T-cell (primary cell): ENCODE results near the gene RGS3. TPM values are rescaled to one million over a fixed set of nuclear protein-coding genes. Genes with fewer than 3 reads are reported as not detected.
A peak's percentile ranks its signal among the peaks of the same experiment; 100 is the strongest.

Experiments used
- ATAC-seq, 4 experiments: fragments of 200-7000 bp in 3 of 4; fragments of 150-1000 bp in 1 of 4; cut with Tn5 transposase; replicated peaks in 1 of 4; 1 replicate in 3 of 4; 2 replicates in 1 of 4; pipeline ENCODE4 v1.10.0; 2021; ENCODE audit warnings: moderate library complexity in 3 of 4, mild to moderate bottlenecking in 2 of 4, moderate number of reproducible peaks in 1 of 4
- CTCF ChIA-PET, 2 donors: fragments of 300-600 bp; sonication (Branson Sonifier 250); formaldehyde crosslinking; loops; one replicate each; lab custom pipeline; 2022; ENCODE audit warnings: antibody characterized with exemption in 2 of 2; lab: Charles Lee
- POLR2A ChIA-PET, 2 donors: fragments of 300-600 bp; sonication (Branson Sonifier 250); formaldehyde crosslinking; loops; one replicate each; lab custom pipeline; 2022; ENCODE audit warnings: antibody characterized with exemption in 2 of 2; lab: Charles Lee
- DNase-seq, 35 experiments: peaks; one replicate each; pipeline versions ENCODE4 v3.0.0 to v3.0.0-alpha.2; 2013 to 2023
- H3K27ac ChIP-seq: one replicate; pipeline ENCODE4 v1.5.1; 2013; ENCODE audit warnings: low read length
- H3K27me3 ChIP-seq, 2 experiments: replicated peaks in 1 of 2; 1 replicate in 1 of 2; 2 replicates in 1 of 2; pipeline versions ENCODE4 v1.6.1 to v1.7.0; 2013; ENCODE audit warnings: low read length in 1 of 2, mixed read lengths in 1 of 2; ENCODE audit not compliant: control insufficient read depth in 2 of 2, insufficient read depth in 2 of 2; ENCODE audit errors: extremely low read depth in 1 of 2
- H3K36me3 ChIP-seq, 2 donors: 1 replicate in 1 of 2; 2 replicates in 1 of 2; pipeline versions ENCODE4 v1.6.1 to v1.7.0; 2013; ENCODE audit warnings: low read length in 1 of 2; ENCODE audit not compliant: control insufficient read depth in 2 of 2, insufficient read depth in 1 of 2; ENCODE audit errors: extremely low read depth in 1 of 2
- H3K4me1 ChIP-seq, 2 experiments: 1 replicate in 1 of 2; 2 replicates in 1 of 2; pipeline versions ENCODE4 v1.6.1 to v1.7.0; 2013; ENCODE audit warnings: low read length in 2 of 2, mixed read lengths in 1 of 2; ENCODE audit not compliant: insufficient read depth in 2 of 2, control insufficient read depth in 1 of 2; ENCODE audit errors: extremely low read depth in 1 of 2
- H3K4me3 ChIP-seq, 2 donors: 1 replicate in 1 of 2; 2 replicates in 1 of 2; pipeline versions ENCODE4 v1.5.1 to v1.7.0; 2013; ENCODE audit warnings: mild to moderate bottlenecking in 2 of 2, low read length in 1 of 2, moderate library complexity in 1 of 2; ENCODE audit not compliant: control insufficient read depth in 1 of 2; ENCODE audit errors: extremely low read depth in 1 of 2
- H3K9me3 ChIP-seq: 2 replicates; pipeline ENCODE4 v1.7.0; 2013
- H3K27ac Mint-ChIP-seq, 2 donors: one replicate each; pipeline ENCODE4 v1.8.0; 2020 to 2021; ENCODE audit warnings: mild to moderate bottlenecking in 2 of 2, mixed read lengths in 2 of 2
- H3K27me3 Mint-ChIP-seq, 2 donors: one replicate each; pipeline ENCODE4 v1.8.0; 2021 to 2022; ENCODE audit warnings: mixed read lengths in 2 of 2
- H3K36me3 Mint-ChIP-seq: one replicate; pipeline ENCODE4 v1.8.0; 2021; ENCODE audit warnings: mixed read lengths
- H3K4me1 Mint-ChIP-seq, 3 donors: one replicate each; pipeline ENCODE4 v1.8.0; 2020 to 2022; ENCODE audit warnings: mixed read lengths in 3 of 3, mild to moderate bottlenecking in 1 of 3
- H3K4me3 Mint-ChIP-seq, 3 donors: one replicate each; pipeline ENCODE4 v1.8.0; 2020 to 2022; ENCODE audit warnings: mild to moderate bottlenecking in 3 of 3, mixed read lengths in 3 of 3, moderate library complexity in 3 of 3
- H3K9me3 Mint-ChIP-seq, 3 donors: one replicate each; pipeline ENCODE4 v1.8.0; 2020 to 2022; ENCODE audit warnings: mixed read lengths in 3 of 3
- WGBS: methylation state at CpG from one replicate; pipeline ENCODE4 v1.1.5; 2013; ENCODE audit warnings: missing lambda C conversion rate; ENCODE audit not compliant: insufficient coverage; 5-methylcytosine and 5-hydroxymethylcytosine counted together
- total RNA-seq, 35 experiments: library from RNA in 6 of 35; stranded (reverse) in 6 of 35; fragments of 120-200 nt in 1 of 35; gene quantifications; one replicate each; pipeline versions ENCODE4 v1.2.1 to v1.2.4 and lab custom pipeline; 2013 to 2026

RGS3 gene
- total RNA-seq, 5 donors from 2014 or later (not counting 1 experiment from before 2014, with no cell fraction given): 15.9 to 36.5 (median 24.9) TPM

DNA sequence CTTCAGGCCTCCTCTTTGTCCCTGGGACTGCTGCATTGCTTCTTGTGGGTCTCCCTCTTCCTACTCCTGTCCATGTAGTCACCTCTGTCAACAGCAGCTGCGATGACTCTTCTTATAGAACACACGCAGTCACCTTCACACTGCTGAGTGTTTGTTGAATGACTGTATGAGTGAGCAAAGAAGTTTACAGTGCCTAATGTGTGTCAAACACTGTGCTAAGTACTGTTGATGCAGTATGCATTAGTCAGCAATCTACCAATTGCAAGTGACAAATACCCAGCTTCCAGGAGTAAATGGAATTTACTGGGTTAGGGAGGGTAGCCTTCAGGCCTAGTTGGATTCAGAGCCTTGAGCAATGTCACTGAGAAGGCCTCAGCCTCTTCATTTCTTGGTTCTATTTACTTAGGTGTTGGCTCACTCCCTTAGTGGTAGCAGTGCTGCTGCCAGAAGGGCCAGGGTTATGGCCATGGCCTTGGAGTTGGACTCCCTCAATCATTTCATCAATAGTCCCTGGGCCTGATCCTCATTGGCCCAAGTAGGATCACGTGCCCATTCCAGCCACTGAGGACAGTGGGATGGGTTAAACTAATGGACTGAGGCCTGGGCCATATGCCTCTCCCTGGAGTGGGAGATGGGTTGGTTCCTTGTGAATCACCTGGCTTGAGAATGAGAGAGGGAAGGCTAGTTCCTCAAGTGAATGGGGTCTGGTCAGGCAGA, 93.5 kb downstream of the RGS3 start:
- H3K27ac ChIP-seq: no peak overlapping the region
- peaks cover 0 to 28% of the 10 kb centered on the region in 2 experiments for H3K4me1 ChIP-seq
- no peak for DNase-seq
- Mint-ChIP-seq H3K27ac (peak overlapping the region; percentile 48 to 74), H3K27me3 (no peaks in the 10 kb centered on the region), H3K4me1 (peaks cover 17 to 42% (median 22%) of the 10 kb centered on the region in 3 donors), H3K36me3 (peaks cover 6% of the 10 kb centered on the region), H3K4me3 (no peak overlapping the region), H3K9me3 (no peaks in the 10 kb centered on the region)
- 100% methylated on average over 1 of the region's 3 CpGs for WGBS
- H3K36me3 ChIP-seq: peaks cover 0 to 10% of the 10 kb centered on the region in 2 donors
- no peak overlapping the region for H3K4me3 ChIP-seq
- H3K9me3 ChIP-seq: no peaks in the 10 kb centered on the region
- ChIA-PET CTCF (no interaction called here), POLR2A (no interaction called here)
- ATAC-seq: no peak
- no peaks in the 10 kb centered on the region for H3K27me3 ChIP-seq

DNA sequence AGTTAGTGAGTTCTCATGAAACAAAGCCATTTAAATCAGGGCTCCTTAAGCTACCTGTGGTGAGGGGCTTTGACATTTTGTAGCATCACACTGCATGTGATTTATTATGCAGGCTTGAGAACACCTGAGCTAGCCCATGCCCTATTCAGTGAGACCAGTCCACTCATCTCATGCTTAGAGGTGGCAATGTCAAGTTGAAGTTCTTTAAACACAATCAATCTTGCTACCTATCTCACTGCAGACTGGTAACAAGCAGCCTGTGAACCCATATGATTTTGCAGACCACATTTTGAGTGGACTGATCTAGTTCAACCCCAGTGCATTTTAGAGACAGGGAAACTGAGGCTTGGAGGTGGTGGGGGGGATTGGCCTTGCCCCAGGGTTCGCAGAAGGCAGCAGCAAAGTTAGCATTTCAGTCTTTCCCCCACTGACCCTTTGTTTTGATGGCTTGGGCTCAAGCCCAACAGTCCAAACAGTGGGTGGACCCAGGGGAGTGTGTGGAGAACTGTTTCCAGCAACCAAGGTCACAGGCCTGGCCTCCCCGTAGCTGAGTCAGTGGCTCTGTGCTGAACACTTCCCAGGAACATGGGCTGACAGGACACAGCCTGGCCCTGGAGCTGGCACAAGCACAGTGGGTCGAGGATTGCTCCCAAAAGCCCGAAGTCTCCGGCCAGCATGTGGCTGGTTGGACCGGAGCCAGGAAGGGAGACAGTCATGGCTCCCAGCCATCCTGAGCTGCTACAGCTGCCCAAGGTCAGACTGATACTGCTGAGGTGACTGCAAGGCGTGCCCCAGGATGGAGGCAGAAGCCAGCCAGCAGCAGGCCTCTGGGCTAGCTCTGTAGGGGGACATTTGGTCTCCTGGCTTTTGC, 95.3 kb downstream of the RGS3 start:
- H3K27ac ChIP-seq: no peak overlapping the region
- Mint-ChIP-seq H3K4me1 (peaks cover 19 to 42% (median 22%) of the 10 kb centered on the region in 3 donors), H3K4me3 (no peak overlapping the region), H3K36me3 (peaks cover 7% of the 10 kb centered on the region), H3K27me3 (no peaks in the 10 kb centered on the region), H3K27ac (peak overlapping the region in 1 of 2 donors; percentile 83), H3K9me3 (no peaks in the 10 kb centered on the region)
- no peak overlapping the region for H3K4me3 ChIP-seq
- H3K4me1 ChIP-seq: peaks cover 0 to 36% of the 10 kb centered on the region in 2 experiments
- DNase-seq: no peak
- no peaks in the 10 kb centered on the region for H3K9me3 ChIP-seq
- 94% methylated on average over 6 of the region's 7 CpGs for WGBS
- H3K27me3 ChIP-seq: no peaks in the 10 kb centered on the region
- POLR2A ChIA-PET: no interaction called here
- CTCF ChIA-PET: interaction anchor here in 1 of 2 donors (0.6 kb wide), 1 partner anchor 24 kb away, joined by 3 read pairs; no protein-coding TSS in a partner anchor
- ATAC-seq: no peak
- peaks cover 0 to 10% of the 10 kb centered on the region in 2 donors for H3K36me3 ChIP-seq

DNA sequence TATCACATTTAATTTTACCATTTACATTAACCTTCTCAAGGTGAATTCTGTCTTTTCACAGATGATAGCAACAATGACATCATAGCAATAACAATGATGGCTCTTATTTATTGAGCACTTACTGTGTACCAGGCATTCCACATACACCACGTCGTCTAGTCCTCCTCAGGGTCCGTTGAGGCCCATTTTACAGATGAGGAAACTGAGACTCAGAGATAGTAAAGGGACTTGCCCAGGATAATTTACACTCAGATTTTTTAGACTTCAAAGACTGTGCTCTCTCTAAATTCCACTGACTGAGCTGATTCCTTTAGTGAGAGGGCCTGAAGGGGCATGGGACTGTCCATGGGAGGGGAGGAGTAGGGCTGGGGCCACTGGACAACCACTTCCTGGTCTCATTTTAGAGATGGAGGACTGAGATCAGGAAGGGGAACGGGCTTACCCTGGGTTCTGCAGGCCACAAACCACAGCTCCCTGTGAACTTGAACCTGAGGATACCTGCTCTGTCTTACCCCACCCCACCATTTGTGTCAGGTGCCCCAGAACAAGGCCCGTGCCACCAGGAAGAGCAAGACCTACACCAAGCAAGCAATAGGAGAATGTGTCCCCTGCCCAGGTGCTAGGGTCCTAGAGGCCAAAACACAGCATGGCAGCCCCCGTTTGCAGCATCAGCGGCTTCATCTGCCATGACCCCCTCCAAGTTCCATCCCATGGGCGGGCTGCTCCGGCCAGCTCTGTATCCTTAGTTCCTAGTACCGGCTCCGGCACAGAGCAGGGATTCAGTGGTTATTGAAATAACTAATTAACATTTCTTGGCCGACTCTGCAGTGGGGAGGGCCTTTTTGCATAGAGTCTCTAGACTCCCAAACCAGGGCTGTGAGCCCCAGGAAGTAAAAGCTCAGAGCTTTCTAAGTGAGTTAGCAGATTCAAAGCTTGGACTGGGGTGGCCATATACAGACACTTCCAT, 96.6 kb downstream of the RGS3 start:
- ChIA-PET CTCF (interaction anchor here (1.0 to 1.2 kb wide), 2 partner anchors 24 to 105 kb away, joined by 3 read pairs; no protein-coding TSS in a partner anchor), POLR2A (no interaction called here)
- Mint-ChIP-seq H3K4me1 (peaks cover 20 to 41% (median 22%) of the 10 kb centered on the region in 3 donors), H3K36me3 (peaks cover 6% of the 10 kb centered on the region), H3K27me3 (no peaks in the 10 kb centered on the region), H3K9me3 (no peaks in the 10 kb centered on the region), H3K4me3 (no peak overlapping the region), H3K27ac (peak overlapping the region; percentile 74 to 83)
- Histone ChIP-seq H3K4me3 (no peak overlapping the region), H3K27me3 (no peaks in the 10 kb centered on the region), H3K36me3 (peaks cover 0 to 10% of the 10 kb centered on the region in 2 donors), H3K9me3 (no peaks in the 10 kb centered on the region), H3K27ac (peak overlapping the region; percentile 35), H3K4me1 (peaks cover 0 to 49% of the 10 kb centered on the region in 2 experiments)
- peak in 1 of 4 experiments; percentile 24 for ATAC-seq
- WGBS: 75% methylated on average over 4 of the region's 12 CpGs
- DNase-seq: no peak

DNA sequence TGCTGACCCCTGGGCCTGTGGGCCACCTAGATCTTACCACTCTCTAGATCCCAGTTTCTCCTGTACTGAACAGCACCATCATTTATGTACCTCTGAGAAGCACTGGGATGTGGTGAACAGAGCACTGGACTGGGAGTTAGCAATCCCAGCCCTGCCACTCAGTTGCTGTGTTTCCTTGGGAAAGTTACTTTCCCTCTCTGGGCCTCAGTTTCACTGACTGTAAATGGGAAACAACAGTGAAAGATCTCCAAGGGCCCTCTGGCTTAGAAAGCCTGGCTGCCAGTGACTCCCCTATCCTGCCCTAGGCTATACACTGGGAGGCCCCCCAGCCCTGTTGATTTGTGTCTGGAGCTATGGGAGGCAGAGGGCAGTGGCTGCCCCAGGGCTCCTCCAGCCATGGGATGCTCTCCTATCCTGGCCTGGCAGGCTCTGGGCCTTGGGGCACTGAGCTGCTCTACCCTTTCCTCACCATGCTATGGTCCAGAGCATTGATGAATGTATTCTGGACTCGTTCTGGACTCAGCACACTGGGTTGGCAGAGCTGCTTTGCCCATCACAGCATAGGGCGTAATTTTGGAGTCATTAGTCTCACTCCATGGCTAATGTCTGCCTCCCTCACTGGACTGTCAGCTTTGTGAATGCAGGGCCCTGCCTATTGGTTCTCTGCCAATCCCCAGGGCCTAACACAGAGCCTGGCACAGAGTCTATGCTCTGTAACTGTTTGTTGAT, 99.3 kb downstream of the RGS3 start:
- H3K4me1 Mint-ChIP-seq: peaks cover 17 to 34% (median 22%) of the 10 kb centered on the region in 3 donors

DNA sequence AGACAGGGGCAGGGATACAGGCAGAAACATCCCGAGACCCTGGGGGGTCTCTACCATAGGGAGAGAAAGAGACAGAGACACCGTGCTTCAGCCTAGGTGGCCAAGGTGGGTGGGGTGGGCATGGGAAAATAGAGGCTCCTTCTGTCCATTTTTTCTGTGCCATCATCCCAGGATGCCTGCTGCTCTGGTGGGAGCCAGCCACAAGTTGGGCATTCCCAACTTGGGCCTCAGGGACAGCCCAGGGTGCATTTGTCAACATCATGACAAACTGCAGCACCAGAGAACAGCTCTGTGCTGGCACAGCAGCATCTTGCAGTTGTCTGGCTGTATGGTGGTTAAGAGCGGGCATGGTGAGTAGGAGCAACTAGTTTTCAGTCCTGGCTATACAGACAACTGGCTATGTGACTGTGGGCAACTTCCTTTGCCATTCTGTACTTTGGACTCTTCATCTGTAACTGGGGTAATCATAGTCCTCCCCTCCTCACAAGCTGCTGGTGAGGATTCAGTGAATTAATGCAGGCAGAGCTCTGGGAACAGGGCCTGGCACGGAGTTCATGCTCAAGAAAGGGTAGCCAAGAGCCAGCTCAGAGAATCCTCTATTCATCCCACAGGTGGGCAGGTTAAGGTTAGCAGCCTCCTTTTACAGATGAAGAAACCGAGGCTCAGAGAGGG, 100.4 kb downstream of the RGS3 start:
- 93% methylated on average over 4 of the region's 5 CpGs for WGBS
- Mint-ChIP-seq H3K4me1 (peaks cover 16 to 33% (median 22%) of the 10 kb centered on the region in 3 donors), H3K27me3 (no peaks in the 10 kb centered on the region), H3K9me3 (no peaks in the 10 kb centered on the region), H3K36me3 (peaks cover 3% of the 10 kb centered on the region), H3K27ac (no peak overlapping the region), H3K4me3 (no peak overlapping the region)
- Histone ChIP-seq H3K9me3 (no peaks in the 10 kb centered on the region), H3K27ac (no peak overlapping the region), H3K27me3 (no peaks in the 10 kb centered on the region), H3K36me3 (peaks cover 0 to 14% of the 10 kb centered on the region in 2 donors), H3K4me3 (no peak overlapping the region), H3K4me1 (peaks cover 0 to 63% of the 10 kb centered on the region in 2 experiments)
- DNase-seq (no peak), ATAC-seq (no peak)
- CTCF ChIA-PET: no interaction called here
- POLR2A ChIA-PET: no interaction called here

More for the DNA sequence above, 99.3 kb downstream of the RGS3 start:
- Mint-ChIP-seq H3K9me3 (no peaks in the 10 kb centered on the region), H3K27ac (no peak overlapping the region), H3K36me3 (peaks cover 3% of the 10 kb centered on the region), H3K27me3 (no peaks in the 10 kb centered on the region), H3K4me3 (no peak overlapping the region)
- H3K4me3 ChIP-seq: no peak overlapping the region
- H3K27me3 ChIP-seq: no peaks in the 10 kb centered on the region
- POLR2A ChIA-PET: no interaction called here
- peaks cover 0 to 54% of the 10 kb centered on the region in 2 experiments for H3K4me1 ChIP-seq
- H3K36me3 ChIP-seq: peaks cover 0 to 14% of the 10 kb centered on the region in 2 donors
- ATAC-seq (no peak), DNase-seq (no peak)
- WGBS: 100% methylated on average over 1 of the region's 2 CpGs
- CTCF ChIA-PET: no interaction called here
- H3K9me3 ChIP-seq: no peaks in the 10 kb centered on the region
- H3K27ac ChIP-seq: no peak overlapping the region
